ENCODE data around the gene ARHGAP35.
"Not testable (repeated sequence)": the region's sequence is repeated elsewhere in the genome, so short reads cannot be mapped to it uniquely, and the experiment has no call there.

ARHGAP35 gene

DNA sequence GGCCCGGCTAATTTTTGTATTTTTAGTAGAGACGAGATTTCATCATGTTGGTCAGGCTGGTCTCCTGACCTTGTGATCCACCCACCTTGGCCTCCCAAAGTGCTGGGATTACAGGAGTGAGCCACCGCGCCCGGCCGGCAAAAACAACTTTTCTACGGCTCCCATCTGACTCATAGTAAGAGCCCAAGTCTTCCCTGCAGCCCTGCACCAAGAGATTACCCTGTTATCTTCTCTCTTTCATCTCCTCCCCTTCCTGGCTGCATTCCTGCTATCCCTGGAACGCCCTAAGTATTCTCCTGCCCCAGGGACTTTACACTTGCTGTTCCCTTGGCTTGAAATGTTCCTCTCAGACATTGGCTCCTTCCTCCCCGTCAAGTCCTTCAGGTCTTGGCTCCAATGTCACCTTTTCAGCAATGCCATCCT, 16.7 kb upstream of the ARHGAP35 start:
- DNase-seq (ENCODE audit: low read depth): peak; percentile 96

- DNase-seq (ENCODE audit: low read depth): no peak
Observed at GRCh38 chr19:46845959-46846459, 14.8 kb upstream of the ARHGAP35 start.

DNA sequence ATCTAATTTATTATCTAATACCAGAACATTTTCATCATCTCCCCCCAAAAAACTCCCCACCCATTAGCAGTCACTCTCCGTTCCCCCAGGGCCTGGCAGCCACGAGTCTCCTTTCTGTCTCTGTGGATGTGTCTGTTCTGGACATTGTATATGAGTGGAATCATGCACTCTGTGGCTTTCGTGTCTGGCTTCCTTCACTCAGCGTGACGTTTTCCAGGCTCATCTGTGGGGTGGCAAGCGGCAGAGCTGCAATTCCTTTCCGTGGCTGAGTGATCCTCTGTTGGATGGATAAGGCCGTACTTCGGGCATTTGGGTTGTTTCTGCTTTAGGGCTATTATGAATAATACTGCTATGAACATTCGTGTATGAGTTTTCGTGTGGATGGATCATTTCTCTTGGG, 13.3 kb upstream of the ARHGAP35 start:
- peak; percentile 94 for DNase-seq (ENCODE audit: low read depth)

DNA sequence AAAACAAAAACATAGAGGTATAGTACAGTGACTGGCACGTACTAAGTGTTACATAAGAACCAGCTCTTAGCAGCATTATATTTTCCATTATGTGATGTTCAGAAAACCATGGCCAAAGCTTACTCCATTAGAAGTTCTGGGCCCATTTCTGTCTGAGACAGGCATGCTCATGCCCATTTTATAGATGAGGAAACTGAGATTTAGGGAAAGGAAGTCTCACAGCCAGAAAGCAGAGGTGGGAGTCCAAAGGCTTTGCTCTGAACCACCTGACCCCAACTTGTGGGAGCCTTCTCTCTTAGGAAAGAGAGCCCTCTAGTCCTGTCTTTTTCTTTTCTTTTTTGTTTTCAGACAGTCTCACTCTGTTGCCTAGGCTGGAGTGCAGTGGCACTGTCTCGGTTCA, 12.4 kb upstream of the ARHGAP35 start:
- DNase-seq (ENCODE audit: low read depth): no peak

DNA sequence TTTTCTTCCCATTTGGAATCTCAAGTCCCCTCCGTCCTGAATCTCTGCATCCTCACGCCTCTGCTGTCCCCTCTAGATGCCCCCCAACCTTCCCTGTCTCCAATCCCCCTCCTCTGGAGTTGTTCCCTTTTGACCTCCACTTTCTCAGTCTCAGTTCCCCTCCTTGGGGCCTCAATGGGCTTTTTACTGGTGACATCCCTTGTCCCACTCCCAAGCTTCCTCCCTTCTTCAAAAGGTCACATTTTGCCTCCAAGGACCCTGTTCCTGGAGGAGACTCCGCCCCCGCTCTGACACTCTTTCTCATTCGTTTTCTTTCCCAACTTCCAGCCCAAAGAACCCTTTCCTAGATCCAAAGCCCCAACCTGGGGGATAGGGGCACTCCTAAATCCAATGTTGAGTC, 11.2 kb upstream of the ARHGAP35 start:
- no peak for DNase-seq (ENCODE audit: low read depth)

DNA sequence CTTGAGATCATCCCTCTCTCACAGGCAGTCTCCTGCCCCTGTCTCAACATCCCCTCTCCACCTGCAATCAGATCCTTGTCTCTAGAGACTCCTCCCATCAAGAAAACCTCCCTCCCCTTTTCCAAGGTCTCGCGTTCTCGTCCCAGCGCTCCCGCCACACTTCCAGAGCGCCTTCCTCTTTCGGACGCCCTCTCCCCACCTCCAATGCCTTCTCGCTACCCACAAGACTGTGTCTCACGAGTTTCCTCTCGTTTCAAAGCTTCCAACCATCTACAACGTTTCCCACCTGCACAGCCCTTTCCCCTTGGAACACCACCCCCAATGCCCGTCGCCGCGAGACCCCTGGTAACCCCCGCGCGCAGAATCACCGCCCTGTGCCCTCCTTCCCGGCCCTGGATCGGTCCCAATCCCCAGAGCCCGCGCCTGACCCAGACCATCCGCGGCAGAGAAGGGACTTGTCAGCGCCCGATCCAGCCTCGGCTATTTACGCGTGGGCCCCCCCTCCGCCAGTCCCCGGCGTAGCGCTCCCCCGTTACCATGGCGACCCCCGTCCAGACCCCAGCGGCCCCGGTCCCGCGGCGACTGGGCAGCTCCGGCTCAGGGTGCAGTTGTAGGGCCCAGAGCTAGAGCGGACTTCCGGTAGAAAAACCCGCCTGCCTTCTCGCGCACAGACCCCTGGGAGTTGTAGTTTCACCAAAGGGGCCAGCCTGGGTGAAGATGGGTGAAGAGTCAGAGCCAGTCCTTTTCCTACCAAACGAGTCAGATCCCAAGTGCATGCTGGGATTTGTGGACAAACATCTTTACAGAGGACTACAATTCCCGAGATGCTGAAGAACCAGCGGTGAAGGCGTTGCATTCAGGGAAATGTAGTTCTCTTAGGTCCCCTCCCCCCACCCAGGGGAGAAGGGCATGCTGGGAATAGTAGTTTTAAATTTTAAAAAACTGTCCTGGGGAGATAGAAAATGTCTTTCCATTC, 10.3 kb upstream of the ARHGAP35 start, which contains the start of gene AP2S1:
Gene AP2S1 (minus strand): TSS at position 619 of the 976 bp plus-strand sequence. CDS start 80 bp downstream, at position 539.
- peak; percentile 100 for DNase-seq (ENCODE audit: low read depth)

DNA sequence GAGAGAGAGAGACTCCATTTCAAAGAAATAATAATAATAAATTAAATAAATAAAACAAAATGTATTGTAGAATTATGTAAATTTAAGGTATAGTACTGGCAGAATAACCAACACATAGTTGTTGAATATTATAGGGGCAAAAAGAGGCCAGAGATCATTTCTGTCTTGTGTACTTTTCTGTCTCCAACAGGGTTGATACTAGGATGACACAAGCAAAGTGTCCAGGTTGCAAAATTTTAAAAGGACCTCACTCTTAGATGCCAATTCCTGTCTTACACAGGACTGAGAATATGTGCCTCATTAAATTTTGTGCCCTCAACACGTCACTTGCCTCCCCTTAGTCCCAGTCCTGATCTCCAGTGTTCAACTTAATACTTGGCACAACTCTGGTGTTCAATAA, 8.0 kb upstream of the ARHGAP35 start:
- no peak for DNase-seq (ENCODE audit: low read depth)

GRCh38 chr19:46854698-46855097, 6.1 kb upstream of the ARHGAP35 start:
- DNase-seq (ENCODE audit: low read depth): not testable (repeated sequence)

DNA sequence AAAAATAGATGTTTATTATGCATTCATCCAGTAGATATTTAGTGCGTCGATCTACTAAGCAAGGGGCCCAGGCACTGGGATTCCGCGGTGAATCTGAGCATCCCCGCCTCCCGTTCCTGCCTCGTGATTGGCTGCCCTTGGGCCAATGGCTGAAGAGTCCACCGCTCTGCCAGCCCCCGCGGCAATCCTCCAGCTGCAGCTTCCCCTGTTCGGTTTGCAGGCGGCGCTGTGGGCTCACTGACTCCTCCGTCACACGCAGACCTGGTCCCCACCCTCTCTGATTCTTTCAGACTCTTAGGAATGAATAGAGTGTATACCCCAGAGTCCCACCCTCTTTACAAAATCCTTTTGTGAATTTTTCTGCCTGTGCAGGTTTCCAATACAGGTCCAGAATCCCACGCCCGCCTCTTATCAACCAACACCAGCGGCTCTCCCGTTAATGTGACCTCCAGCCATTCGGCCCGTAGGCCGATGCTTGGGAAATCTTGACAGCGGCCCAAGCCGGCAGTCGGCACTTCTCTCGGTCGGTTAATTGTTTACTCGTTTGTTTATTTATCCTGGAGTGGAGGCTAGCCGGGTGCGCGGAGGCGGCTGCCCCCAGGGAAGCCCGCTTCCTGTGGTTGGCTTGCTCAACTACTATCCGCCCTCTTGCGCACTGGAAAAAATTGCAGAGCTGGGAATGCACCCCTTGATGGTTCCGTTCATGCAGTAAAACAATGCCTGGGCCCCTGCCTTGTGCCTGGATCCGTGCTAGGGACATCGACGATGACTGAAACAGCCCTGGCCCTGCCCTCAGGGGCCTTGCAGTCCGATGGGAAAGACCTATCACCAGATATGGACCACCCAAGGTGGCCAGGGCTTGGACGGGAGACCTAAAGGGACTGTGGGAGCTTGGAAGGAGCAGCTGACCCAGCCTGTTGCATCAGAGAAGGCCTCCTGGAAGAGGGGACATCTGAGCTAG, 4.5 kb upstream of the ARHGAP35 start:
- peak; percentile 91 for DNase-seq (ENCODE audit: low read depth)

- peak; percentile 68 for DNase-seq (ENCODE audit: low read depth)
Observed at GRCh38 chr19:46859637-46860124, 1.1 kb upstream of the ARHGAP35 start.

GRCh38 chr19:46860125-46860845, 512 bp upstream of the ARHGAP35 start:
- peak; percentile 97 for DNase-seq (ENCODE audit: low read depth)

DNA sequence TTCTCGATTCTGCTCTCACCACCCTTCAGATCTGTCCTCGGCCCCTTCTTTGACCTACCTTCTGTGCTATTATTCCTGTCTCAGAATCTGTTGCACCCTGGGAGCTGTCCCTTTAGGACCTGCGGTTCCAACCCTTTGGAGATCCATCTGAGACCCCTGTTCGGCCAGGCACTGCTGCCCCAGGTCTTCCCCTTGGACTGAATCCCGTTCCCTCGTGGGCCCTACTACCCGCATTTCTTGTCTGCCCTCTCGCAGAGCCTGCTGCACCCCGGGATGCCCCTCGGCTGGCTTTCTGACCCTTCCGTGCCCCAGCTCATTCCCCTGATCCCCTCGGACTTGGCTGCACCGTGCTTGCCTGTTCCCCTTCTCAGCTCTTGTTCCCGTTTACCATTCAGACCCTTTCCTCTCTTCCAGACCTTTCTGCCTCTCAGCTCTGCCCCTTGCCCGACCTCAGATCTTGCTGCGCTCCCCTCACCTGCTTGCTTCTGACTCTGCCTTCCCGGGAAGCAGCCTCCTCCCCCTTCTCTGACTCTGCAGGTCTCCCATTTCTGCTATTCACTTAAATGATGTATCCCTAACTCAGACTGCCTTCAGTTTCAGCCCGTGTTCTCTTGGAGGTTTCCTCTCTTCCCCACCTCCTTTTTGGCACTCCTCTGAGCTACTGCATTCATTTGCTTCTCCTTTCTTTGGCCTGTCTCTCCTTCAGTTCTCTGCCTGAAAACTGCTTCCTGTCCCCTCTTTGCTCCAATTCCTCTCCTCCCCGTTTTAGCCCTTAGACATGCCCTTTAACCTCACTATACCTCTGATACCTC, 1.1 kb downstream of the ARHGAP35 start:
- no peak for DNase-seq (ENCODE audit: low read depth)

- no peak for DNase-seq (ENCODE audit: low read depth)
Observed at GRCh38 chr19:46862503-46862834, 1.7 kb downstream of the ARHGAP35 start.

DNA sequence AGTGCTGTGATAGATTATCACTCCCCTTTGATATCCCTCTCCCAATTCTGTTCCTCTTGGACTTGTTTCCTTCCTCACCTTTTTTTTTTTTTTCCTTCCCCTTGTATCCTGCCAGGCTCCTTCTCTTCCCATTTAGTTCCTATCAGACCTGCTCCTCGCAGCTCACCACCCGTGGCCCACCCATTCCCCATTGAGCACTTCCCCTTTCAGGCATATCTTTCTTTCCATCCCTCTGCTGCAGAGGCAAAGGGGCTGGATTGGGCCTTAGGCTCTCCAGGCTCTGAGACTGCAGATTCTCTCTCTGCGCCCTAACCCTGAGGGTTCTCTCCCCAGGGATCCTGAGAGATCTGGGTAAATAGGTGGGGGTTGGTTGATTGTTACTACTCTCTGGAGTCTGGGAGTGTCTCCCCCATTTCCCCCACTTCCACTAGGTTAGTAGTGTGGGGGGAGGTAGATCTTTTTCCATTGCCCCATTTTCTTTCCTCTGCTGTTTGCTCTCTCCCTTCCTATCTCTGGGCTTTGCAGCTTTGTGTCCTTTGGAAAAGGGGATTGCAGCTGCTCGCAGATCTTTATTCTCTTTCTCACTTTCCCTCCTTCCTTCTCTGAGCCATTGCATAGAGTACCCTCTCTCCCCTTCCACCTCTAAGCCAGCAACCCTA, 2.3 kb downstream of the ARHGAP35 start:
- DNase-seq (ENCODE audit: low read depth): no peak

DNA sequence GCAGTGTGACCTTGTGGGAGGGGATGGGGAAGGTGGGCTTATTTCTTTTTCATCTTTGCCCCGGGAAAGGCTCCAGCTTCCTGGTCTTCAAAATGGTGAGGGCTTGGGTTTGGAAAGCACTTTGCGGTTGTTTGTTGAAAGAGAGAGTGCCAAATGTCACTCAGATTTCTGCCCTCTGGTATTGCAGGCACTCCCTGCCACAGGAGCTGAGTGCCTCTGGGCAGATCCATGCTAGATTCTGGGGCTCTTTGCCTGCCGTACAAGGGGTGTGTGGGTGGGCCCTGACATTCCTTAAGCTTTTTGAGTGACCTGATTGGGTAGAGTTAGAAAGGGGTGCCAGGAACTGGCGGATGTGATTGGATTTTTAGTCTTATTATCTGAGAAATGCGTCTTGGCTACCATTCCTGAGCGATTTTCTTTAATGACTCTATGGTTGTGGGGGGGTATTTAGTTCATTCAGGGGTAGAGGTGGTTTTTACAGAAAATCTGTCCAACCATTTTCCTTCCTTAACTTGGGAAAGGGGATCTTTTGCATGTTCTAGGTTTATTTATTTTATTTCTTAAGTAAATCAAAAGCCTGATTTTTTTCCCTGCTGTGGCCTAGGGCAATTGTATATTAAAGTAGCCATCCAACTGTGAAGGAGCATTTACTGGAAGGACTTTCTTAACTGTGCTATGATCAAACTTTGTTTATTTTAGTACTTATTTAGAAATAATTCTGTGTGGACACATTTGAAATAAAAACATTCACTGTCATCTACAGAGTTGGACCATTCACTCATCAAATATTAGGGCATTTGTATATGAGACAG, 3.2 kb downstream of the ARHGAP35 start:
- DNase-seq (ENCODE audit: low read depth): peak; percentile 36

GRCh38 chr19:46866407-46867136, 5.8 kb downstream of the ARHGAP35 start:
- DNase-seq (ENCODE audit: low read depth): no peak

GRCh38 chr19:46867170-46867569, 6.4 kb downstream of the ARHGAP35 start:
- no peak for DNase-seq (ENCODE audit: low read depth)

DNA sequence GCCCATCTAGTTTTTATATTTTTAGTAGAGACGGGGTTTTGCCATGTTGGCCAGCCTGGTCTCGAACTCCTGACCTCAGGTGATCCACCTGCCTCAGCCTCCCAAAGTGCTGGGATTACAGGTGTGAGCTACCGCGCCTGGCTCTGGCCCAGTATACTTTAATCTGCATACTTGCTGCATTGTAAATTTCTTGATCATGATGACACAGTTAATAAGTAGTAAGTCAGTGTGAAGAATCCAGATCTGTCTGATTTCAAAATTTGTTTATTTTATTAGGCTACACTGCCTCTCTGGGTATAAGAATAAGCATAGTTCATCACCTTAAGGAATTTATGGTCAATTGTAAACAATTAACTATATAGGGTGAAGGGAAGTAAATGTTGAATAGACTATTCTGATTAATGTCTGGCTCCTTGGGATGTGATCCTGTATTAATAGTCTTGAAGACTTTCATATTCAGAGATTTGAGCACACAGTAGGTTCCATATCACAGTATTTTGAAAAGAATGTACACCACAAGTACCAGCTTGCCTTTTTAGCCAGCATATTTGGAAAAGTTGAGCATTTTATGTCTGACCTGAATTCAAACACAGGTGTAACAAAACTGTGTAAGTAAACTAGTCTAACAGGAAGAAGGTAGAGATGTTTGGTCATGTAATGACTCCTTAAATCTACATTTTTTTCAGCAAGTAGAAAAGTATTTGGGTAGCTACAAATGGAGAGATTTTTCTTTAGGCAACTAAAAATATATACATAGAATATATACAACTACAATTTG, 7.4 kb downstream of the ARHGAP35 start:
- no peak for DNase-seq (ENCODE audit: low read depth)
